Measurements from ENCODE around the gene MLPH.
A peak's percentile ranks its signal among the peaks of the same experiment; 100 is the strongest.

Gene MLPH

GRCh38 chr2:237512774-237513466 lies 25.9 kb downstream of the MLPH start:
- Histone ChIP-seq H2BK5ac (ENCODE audit: low read length) (no peak overlapping the region), H3K9ac (ENCODE audit: low read depth, low read length, poor library complexity) (no peak overlapping the region), H2BK12ac (ENCODE audit: low read length) (no peak overlapping the region), H3K27ac (replicated peaks; ENCODE audit: low read length) (no peak overlapping the region), H3K4me1 (ENCODE audit: control insufficient read depth in 2 of 2, insufficient read depth in 1 of 2, low read depth in 1 of 2, low read length in 2 of 2) (no peaks in the 10 kb centered on the region), H3K4me3 (ENCODE audit: low read length in 2 of 2) (no peak overlapping the region), H3K27me3 (ENCODE audit: control insufficient read depth in 3 of 3, insufficient read depth in 3 of 3, low read depth in 1 of 3, low read length in 3 of 3) (no peaks in the 10 kb centered on the region), H2AK5ac (ENCODE audit: low read depth, low read length) (no peak overlapping the region), H3K4ac (ENCODE audit: low read length) (no peak overlapping the region), H4K8ac (ENCODE audit: low read depth, low read length) (no peak overlapping the region), H2AFZ (ENCODE audit: low read length) (no peak overlapping the region), H3K23ac (ENCODE audit: low read depth, low read length, poor library complexity) (no peak overlapping the region), H3K18ac (ENCODE audit: low read length) (no peak overlapping the region), H2BK15ac (ENCODE audit: low read length) (no peak overlapping the region), H2BK120ac (ENCODE audit: low read depth, low read length) (no peak overlapping the region), H3K79me1 (ENCODE audit: low read depth, low read length) (no peaks in the 10 kb centered on the region), H3K14ac (ENCODE audit: low read length) (no peak overlapping the region), H3K9me3 (replicated peaks in 1 of 2; ENCODE audit: control insufficient read depth in 2 of 2, insufficient read depth in 1 of 2, low read depth in 1 of 2, low read length in 2 of 2) (no peaks in the 10 kb centered on the region), H3K36me3 (replicated peaks in 1 of 2; ENCODE audit: control insufficient read depth in 2 of 2, insufficient read depth in 2 of 2, low read length in 2 of 2) (no peaks in the 10 kb centered on the region), H3K4me2 (ENCODE audit: insufficient read depth, low read length, poor library complexity, severe bottlenecking) (no peak overlapping the region), H4K91ac (ENCODE audit: low read depth, low read length, poor library complexity) (no peak overlapping the region)
- peak; percentile 78 for DNase-seq (ENCODE audit: low spot score)
- WGBS, 2 donors (ENCODE audit: extremely low coverage in 2 of 2, insufficient read length in 2 of 2, insufficient replicate concordance in 1 of 2), result no CpG with 5 or more reads among the region's 14 CpGs

GRCh38 chr2:237513693-237514092 lies 26.6 kb downstream of the MLPH start:
- no peak overlapping the region for H2AK5ac ChIP-seq (ENCODE audit: low read depth, low read length)
- H3K18ac ChIP-seq (ENCODE audit: low read length), result no peak overlapping the region
- no peak overlapping the region for H3K14ac ChIP-seq (ENCODE audit: low read length)
- H3K4ac ChIP-seq (ENCODE audit: low read length), result no peak overlapping the region
- H3K4me1 ChIP-seq (ENCODE audit: control insufficient read depth in 2 of 2, insufficient read depth in 1 of 2, low read depth in 1 of 2, low read length in 2 of 2), result no peaks in the 10 kb centered on the region
- no CpG with 5 or more reads among the region's 9 CpGs for WGBS, 2 donors (ENCODE audit: extremely low coverage in 2 of 2, insufficient read length in 2 of 2, insufficient replicate concordance in 1 of 2)
- H2BK5ac ChIP-seq (ENCODE audit: low read length), result no peak overlapping the region
- no peak overlapping the region for H4K91ac ChIP-seq (ENCODE audit: low read depth, low read length, poor library complexity)
- H3K36me3 ChIP-seq (replicated peaks in 1 of 2; ENCODE audit: control insufficient read depth in 2 of 2, insufficient read depth in 2 of 2, low read length in 2 of 2), result no peaks in the 10 kb centered on the region
- H3K4me3 ChIP-seq (ENCODE audit: low read length in 2 of 2), result no peak overlapping the region
- H3K27me3 ChIP-seq (ENCODE audit: control insufficient read depth in 3 of 3, insufficient read depth in 3 of 3, low read depth in 1 of 3, low read length in 3 of 3), result no peaks in the 10 kb centered on the region
- H2BK120ac ChIP-seq (ENCODE audit: low read depth, low read length), result no peak overlapping the region
- no peak overlapping the region for H3K23ac ChIP-seq (ENCODE audit: low read depth, low read length, poor library complexity)
- no peak overlapping the region for H3K4me2 ChIP-seq (ENCODE audit: insufficient read depth, low read length, poor library complexity, severe bottlenecking)
- no peak overlapping the region for H3K9ac ChIP-seq (ENCODE audit: low read depth, low read length, poor library complexity)
- no peak overlapping the region for H2BK15ac ChIP-seq (ENCODE audit: low read length)
- no peaks in the 10 kb centered on the region for H3K9me3 ChIP-seq (replicated peaks in 1 of 2; ENCODE audit: control insufficient read depth in 2 of 2, insufficient read depth in 1 of 2, low read depth in 1 of 2, low read length in 2 of 2)
- no peak overlapping the region for H3K27ac ChIP-seq (replicated peaks; ENCODE audit: low read length)
- no peak for DNase-seq (ENCODE audit: low spot score)
- no peak overlapping the region for H2BK12ac ChIP-seq (ENCODE audit: low read length)
- H2AFZ ChIP-seq (ENCODE audit: low read length), result no peak overlapping the region
- no peak overlapping the region for H4K8ac ChIP-seq (ENCODE audit: low read depth, low read length)
- no peaks in the 10 kb centered on the region for H3K79me1 ChIP-seq (ENCODE audit: low read depth, low read length)

GRCh38 chr2:237514474-237515130 lies 27.6 kb downstream of the MLPH start:
- Histone ChIP-seq H3K4me1 (ENCODE audit: control insufficient read depth in 2 of 2, insufficient read depth in 1 of 2, low read depth in 1 of 2, low read length in 2 of 2) (no peaks in the 10 kb centered on the region), H3K23ac (ENCODE audit: low read depth, low read length, poor library complexity) (peak overlapping the region; percentile 14), H3K18ac (ENCODE audit: low read length) (no peak overlapping the region), H3K79me1 (ENCODE audit: low read depth, low read length) (no peaks in the 10 kb centered on the region), H3K4me2 (ENCODE audit: insufficient read depth, low read length, poor library complexity, severe bottlenecking) (no peak overlapping the region), H2BK12ac (ENCODE audit: low read length) (no peak overlapping the region), H3K9me3 (replicated peaks in 1 of 2; ENCODE audit: control insufficient read depth in 2 of 2, insufficient read depth in 1 of 2, low read depth in 1 of 2, low read length in 2 of 2) (no peaks in the 10 kb centered on the region), H3K14ac (ENCODE audit: low read length) (peak overlapping the region; percentile 66), H4K91ac (ENCODE audit: low read depth, low read length, poor library complexity) (no peak overlapping the region), H2BK15ac (ENCODE audit: low read length) (no peak overlapping the region), H4K8ac (ENCODE audit: low read depth, low read length) (no peak overlapping the region), H2AK5ac (ENCODE audit: low read depth, low read length) (no peak overlapping the region), H2AFZ (ENCODE audit: low read length) (no peak overlapping the region), H2BK120ac (ENCODE audit: low read depth, low read length) (no peak overlapping the region), H3K27ac (replicated peaks; ENCODE audit: low read length) (no peak overlapping the region), H3K27me3 (ENCODE audit: control insufficient read depth in 3 of 3, insufficient read depth in 3 of 3, low read depth in 1 of 3, low read length in 3 of 3) (no peaks in the 10 kb centered on the region), H3K4ac (ENCODE audit: low read length) (no peak overlapping the region), H3K4me3 (ENCODE audit: low read length in 2 of 2) (no peak overlapping the region), H3K9ac (ENCODE audit: low read depth, low read length, poor library complexity) (no peak overlapping the region), H3K36me3 (replicated peaks in 1 of 2; ENCODE audit: control insufficient read depth in 2 of 2, insufficient read depth in 2 of 2, low read length in 2 of 2) (no peaks in the 10 kb centered on the region), H2BK5ac (ENCODE audit: low read length) (no peak overlapping the region)
- WGBS, 2 donors (ENCODE audit: extremely low coverage in 2 of 2, insufficient read length in 2 of 2, insufficient replicate concordance in 1 of 2), result no CpG with 5 or more reads among the region's 6 CpGs
- no peak for DNase-seq (ENCODE audit: low spot score)

GRCh38 chr2:237515166-237515565 lies 28.1 kb downstream of the MLPH start:
- H4K8ac ChIP-seq (ENCODE audit: low read depth, low read length), result no peak overlapping the region
- no peak overlapping the region for H4K91ac ChIP-seq (ENCODE audit: low read depth, low read length, poor library complexity)
- no peak overlapping the region for H3K27ac ChIP-seq (replicated peaks; ENCODE audit: low read length)
- WGBS, 2 donors (ENCODE audit: extremely low coverage in 2 of 2, insufficient read length in 2 of 2, insufficient replicate concordance in 1 of 2), result no CpG with 5 or more reads among the region's 16 CpGs
- no peak overlapping the region for H2BK120ac ChIP-seq (ENCODE audit: low read depth, low read length)
- no peak overlapping the region for H3K4me3 ChIP-seq (ENCODE audit: low read length in 2 of 2)
- no peak overlapping the region for H2AFZ ChIP-seq (ENCODE audit: low read length)
- no peak overlapping the region for H3K4ac ChIP-seq (ENCODE audit: low read length)
- no peak for DNase-seq (ENCODE audit: low spot score)
- H3K36me3 ChIP-seq (replicated peaks in 1 of 2; ENCODE audit: control insufficient read depth in 2 of 2, insufficient read depth in 2 of 2, low read length in 2 of 2), result no peaks in the 10 kb centered on the region
- H2BK5ac ChIP-seq (ENCODE audit: low read length), result no peak overlapping the region
- H2BK12ac ChIP-seq (ENCODE audit: low read length), result no peak overlapping the region
- no peaks in the 10 kb centered on the region for H3K4me1 ChIP-seq (ENCODE audit: control insufficient read depth in 2 of 2, insufficient read depth in 1 of 2, low read depth in 1 of 2, low read length in 2 of 2)
- H3K79me1 ChIP-seq (ENCODE audit: low read depth, low read length), result no peaks in the 10 kb centered on the region
- H3K27me3 ChIP-seq (ENCODE audit: control insufficient read depth in 3 of 3, insufficient read depth in 3 of 3, low read depth in 1 of 3, low read length in 3 of 3), result peaks cover 0 to 4% (median 0%) of the 10 kb centered on the region in 3 experiments
- H3K4me2 ChIP-seq (ENCODE audit: insufficient read depth, low read length, poor library complexity, severe bottlenecking), result no peak overlapping the region
- no peak overlapping the region for H2AK5ac ChIP-seq (ENCODE audit: low read depth, low read length)
- no peak overlapping the region for H2BK15ac ChIP-seq (ENCODE audit: low read length)
- H3K9ac ChIP-seq (ENCODE audit: low read depth, low read length, poor library complexity), result peak overlapping the region; percentile 7
- H3K14ac ChIP-seq (ENCODE audit: low read length), result peak overlapping the region; percentile 66
- H3K9me3 ChIP-seq (replicated peaks in 1 of 2; ENCODE audit: control insufficient read depth in 2 of 2, insufficient read depth in 1 of 2, low read depth in 1 of 2, low read length in 2 of 2), result no peaks in the 10 kb centered on the region
- peak overlapping the region; percentile 14 for H3K23ac ChIP-seq (ENCODE audit: low read depth, low read length, poor library complexity)
- peak overlapping the region; percentile 6 for H3K18ac ChIP-seq (ENCODE audit: low read length)
